H1 (cell line): ENCODE data around the gene ASB1. TPM values are rescaled to one million over a fixed set of nuclear protein-coding genes. Genes with fewer than 3 reads are reported as not detected.

Experiments used
- CTCF ChIA-PET: fragments of 300-600 bp; sonication (Branson Sonifier 250); formaldehyde crosslinking; loops from one replicate; lab custom pipeline; 2021; ENCODE audit not compliant: partially characterized antibody; lab: Charles Lee
- POLR2A ChIA-PET: fragments of 300-600 bp; sonication (Branson Sonifier 250); formaldehyde crosslinking; loops from one replicate; lab custom pipeline; 2021; ENCODE audit warnings: inconsistent platforms; ENCODE audit not compliant: partially characterized antibody; lab: Charles Lee
- DNase-seq, 2 experiments: peaks; one replicate each; pipeline versions ENCODE4 v3.0.0 to v3.0.0-alpha.2; 2010 to 2022; ENCODE audit warnings: low spot score in 2 of 2, low read depth in 1 of 2, mixed read lengths in 1 of 2
- FAIRE-seq: peaks from 2 replicates; lab custom pipeline; 2011; peaks lifted over from hg19 to GRCh38; lab: Jason Lieb, UNC
- H2AFZ ChIP-seq: 2 replicates; pipeline ENCODE4 v1.8.1; 2012; ENCODE audit warnings: low read length, inconsistent platforms
- H2AK5ac ChIP-seq: 2 replicates; pipeline ENCODE4 v1.6.1; 2013; ENCODE audit warnings: low read depth, low read length
- H2BK120ac ChIP-seq: replicated peaks from 2 replicates; pipeline ENCODE3; 2013; ENCODE audit warnings: low read depth, low read length, inconsistent platforms
- H2BK12ac ChIP-seq: 2 replicates; pipeline ENCODE4 v1.6.1; 2013; ENCODE audit warnings: low read depth, low read length
- H2BK15ac ChIP-seq: 2 replicates; pipeline ENCODE4 v1.6.1; 2013; ENCODE audit warnings: low read length
- H2BK20ac ChIP-seq: 2 replicates; pipeline ENCODE4 v1.6.1; 2013; ENCODE audit warnings: low read length
- H2BK5ac ChIP-seq: 2 replicates; pipeline ENCODE4 v1.6.1; 2013; ENCODE audit warnings: low read depth, low read length
- H3K14ac ChIP-seq: 2 replicates; pipeline ENCODE4 v1.6.1; 2013; ENCODE audit warnings: inconsistent platforms; ENCODE audit not compliant: insufficient read length
- H3K18ac ChIP-seq: 2 replicates; pipeline ENCODE4 v1.6.1; 2013; ENCODE audit warnings: low read length; ENCODE audit errors: extremely low read depth
- H3K23ac ChIP-seq: 2 replicates; pipeline ENCODE4 v1.6.1; 2013; ENCODE audit warnings: inconsistent platforms; ENCODE audit not compliant: insufficient read length
- H3K23me2 ChIP-seq: 2 replicates; pipeline ENCODE4 v1.6.1; 2013; ENCODE audit warnings: low read depth, low read length
- H3K27ac ChIP-seq: 2 replicates; pipeline ENCODE4 v1.6.1; 2011; ENCODE audit warnings: low read depth, low read length, inconsistent platforms
- H3K27me3 ChIP-seq, 4 experiments: replicated peaks in 1 of 4; 1 replicate in 1 of 4; 2 replicates in 3 of 4; pipeline versions ENCODE4 v1.6.1 to v1.8.1; 2011 to 2013; ENCODE audit warnings: low read length in 3 of 4, mild to moderate bottlenecking in 3 of 4, inconsistent platforms in 2 of 4, mixed read lengths in 2 of 4, moderate library complexity in 1 of 4; ENCODE audit not compliant: control insufficient read depth in 3 of 4, insufficient read depth in 3 of 4; ENCODE audit errors: extremely low read depth in 1 of 4
- H3K36me3 ChIP-seq, 4 experiments: 2 replicates each; pipeline versions ENCODE4 v1.6.1 to v1.8.1; 2011 to 2013; ENCODE audit warnings: mild to moderate bottlenecking in 4 of 4, low read length in 3 of 4, moderate library complexity in 2 of 4, control low read depth in 1 of 4, inconsistent platforms in 1 of 4; ENCODE audit not compliant: insufficient read depth in 4 of 4, control insufficient read depth in 2 of 4
- H3K4ac ChIP-seq: replicated peaks from 2 replicates; pipeline ENCODE3; 2013; ENCODE audit warnings: low read length, low read depth, mixed read lengths, inconsistent platforms; ENCODE audit not compliant: insufficient read length
- H3K4me1 ChIP-seq, 4 experiments: replicated peaks in 1 of 4; 1 replicate in 1 of 4; 2 replicates in 3 of 4; pipeline versions ENCODE4 v1.6.1 to v1.8.1; 2011 to 2013; ENCODE audit warnings: low read length in 3 of 4, inconsistent platforms in 2 of 4, mixed read lengths in 1 of 4; ENCODE audit not compliant: insufficient read depth in 4 of 4, control insufficient read depth in 3 of 4
- H3K4me2 ChIP-seq, 2 experiments: 2 replicates each; pipeline versions ENCODE4 v1.6.1 to v1.8.1; 2011 to 2013; ENCODE audit warnings: low read depth in 2 of 2, low read length in 2 of 2, control low read depth in 1 of 2, inconsistent platforms in 1 of 2, mild to moderate bottlenecking in 1 of 2; ENCODE audit not compliant: insufficient read depth in 1 of 2
- H3K4me3 ChIP-seq, 4 experiments: fragments of 200-600, 300-600 bp in 1 of 4; sonication (generic), shearing (Covaris generic), sonication (Bioruptor Twin) in 1 of 4; 2 replicates each; pipeline versions ENCODE4 v1.5.1 to v1.8.1; 2011 to 2016; ENCODE audit warnings: low read length in 4 of 4, low read depth in 3 of 4, control low read depth in 2 of 4, inconsistent platforms in 2 of 4, mild to moderate bottlenecking in 2 of 4, mixed read lengths in 1 of 4, moderate library complexity in 1 of 4; ENCODE audit not compliant: insufficient read depth in 2 of 4; ENCODE audit errors: extremely low read depth in 1 of 4
- H3K56ac ChIP-seq: replicated peaks from 2 replicates; pipeline ENCODE3; 2013; ENCODE audit warnings: low read depth, mild to moderate bottlenecking, mixed read lengths, low read length, inconsistent platforms; ENCODE audit not compliant: insufficient read length
- H3K79me1 ChIP-seq: 2 replicates; pipeline ENCODE4 v1.6.1; 2013; ENCODE audit warnings: low read depth, low read length, control low read depth
- H3K79me2 ChIP-seq, 2 experiments: 2 replicates each; pipeline versions ENCODE4 v1.6.1 to v1.8.1; 2012 to 2013; ENCODE audit warnings: low read length in 2 of 2, mild to moderate bottlenecking in 2 of 2, inconsistent platforms in 1 of 2; ENCODE audit not compliant: insufficient read depth in 2 of 2, control insufficient read depth in 1 of 2
- H3K9ac ChIP-seq, 4 experiments: replicated peaks in 1 of 4; 1 replicate in 1 of 4; 2 replicates in 3 of 4; pipeline versions ENCODE4 v1.6.1 to v1.8.1; 2011 to 2013; ENCODE audit warnings: low read depth in 3 of 4, low read length in 3 of 4, control low read depth in 2 of 4, mild to moderate bottlenecking in 2 of 4, moderate library complexity in 2 of 4, inconsistent platforms in 1 of 4; ENCODE audit errors: extremely low read depth in 1 of 4
- H3K9me3 ChIP-seq, 2 experiments: 2 replicates each; pipeline versions ENCODE4 v1.6.1 to v1.8.1; 2012 to 2013; ENCODE audit warnings: mild to moderate bottlenecking in 2 of 2, moderate library complexity in 2 of 2, control low read depth in 1 of 2, inconsistent platforms in 1 of 2, low read depth in 1 of 2, low read length in 1 of 2, mixed read lengths in 1 of 2; ENCODE audit not compliant: insufficient read depth in 2 of 2
- H4K20me1 ChIP-seq, 2 experiments: replicated peaks in 1 of 2; 2 replicates each; pipeline versions ENCODE3 to v1.8.1; 2011 to 2013; ENCODE audit warnings: inconsistent platforms in 2 of 2, low read length in 2 of 2, mild to moderate bottlenecking in 1 of 2; ENCODE audit not compliant: insufficient read depth in 2 of 2, control insufficient read depth in 1 of 2
- H4K5ac ChIP-seq: 2 replicates; pipeline ENCODE4 v1.6.1; 2013; ENCODE audit warnings: low read length, low read depth, mixed read lengths, inconsistent platforms; ENCODE audit not compliant: insufficient read length
- H4K8ac ChIP-seq: 2 replicates; pipeline ENCODE4 v1.8.0; 2013; ENCODE audit warnings: mild to moderate bottlenecking, moderate library complexity, low read length, inconsistent platforms; ENCODE audit not compliant: insufficient read depth; ENCODE audit errors: extremely low read depth
- H4K91ac ChIP-seq: replicated peaks from 2 replicates; pipeline ENCODE3; 2013; ENCODE audit warnings: low read length, mixed read lengths, inconsistent platforms; ENCODE audit not compliant: insufficient read length
- CHD2 ChIP-seq: IDR thresholded peaks from 2 replicates; pipeline ENCODE4 v1.6.1; 2012; ENCODE audit warnings: low read length, improper control_type of control experiment
- EGR1 ChIP-seq: IDR thresholded peaks from 2 replicates; pipeline ENCODE4 v1.6.1; 2011; ENCODE audit warnings: low read depth, low read length, borderline replicate concordance
- JUN ChIP-seq: IDR thresholded peaks from 2 replicates; pipeline ENCODE4 v1.6.1; 2011; ENCODE audit warnings: low read depth, mild to moderate bottlenecking, improper control_type of control experiment, low read length
- MAFK ChIP-seq: IDR thresholded peaks from 2 replicates; pipeline ENCODE4 v1.6.1; 2012; ENCODE audit warnings: low read depth, mild to moderate bottlenecking, improper control_type of control experiment, low read length
- SAP30 ChIP-seq: fragments of 300-600 bp; sonication (generic); IDR thresholded peaks from 2 replicates; pipeline ENCODE4 v1.7.1; 2012; ENCODE audit warnings: low read length, moderate library complexity, mild to moderate bottlenecking, inconsistent platforms; ENCODE audit not compliant: insufficient read depth, insufficient replicate concordance
- SP1 ChIP-seq: IDR thresholded peaks from 2 replicates; pipeline ENCODE4 v1.6.1; 2011; ENCODE audit warnings: low read depth, low read length
- TAF7 ChIP-seq: optimal IDR thresholded peaks from 2 replicates; pipeline ENCODE3; 2011; ENCODE audit warnings: low read depth, mild to moderate bottlenecking, inconsistent platforms, low read length, moderate library complexity, borderline replicate concordance
- WGBS, 2 experiments: shearing (Covaris generic) in 1 of 2; methylation state at CpG; one replicate each; pipeline versions ENCODE4 v1.1.6 to v1.1.7; 2013 to 2015; ENCODE audit warnings: low lambda C conversion rate in 2 of 2, mixed read lengths in 2 of 2, inconsistent platforms in 1 of 2, low coverage in 1 of 2, missing lambda C conversion rate in 1 of 2; ENCODE audit not compliant: insufficient replicate concordance in 2 of 2, insufficient coverage in 1 of 2, insufficient read length in 1 of 2; ENCODE audit errors: extremely low coverage in 1 of 2, missing lambda C conversion rate in 1 of 2; 5-methylcytosine and 5-hydroxymethylcytosine counted together
- polyA plus RNA-seq, 7 experiments: library from polyadenylated mRNA; depleted of rRNA in 3 of 7; stranded (reverse) in 5 of 7; unstranded in 2 of 7; fragments of >200 nt in 5 of 7; fragments of 200-250 nt in 2 of 7; gene quantifications; 1 replicate in 5 of 7; 2 replicates in 1 of 7; 4 replicates in 1 of 7; pipeline versions ENCODE4 v1.2.1 to v1.2.3, GENCODE V29; 2011 to 2013; ENCODE audit warnings: missing spikeins in 2 of 7, mixed read lengths in 2 of 7
- total RNA-seq: library from RNA; stranded (reverse); fragmentation: NEBNext Ultra II Directional; extraction: Animal tissue kit (Norgen Biotek cat#: 25700); gene quantifications from 2 replicates; pipeline ENCODE4 v1.2.1, GENCODE V29; 2021
- TF ChIP-seq, protein P1 (sequence below): IDR thresholded peaks from 2 replicates; pipeline ENCODE4 v1.6.1; 2012; ENCODE audit warnings: low read length, inconsistent platforms

ASB1 gene
- total and polyA plus RNA-seq, 2 of the 8 experiments (the other 6 are each of a cell fraction or from before 2014, with no cell fraction given), result 24.1 to 36.0 TPM

- H3K14ac ChIP-seq, result no peak overlapping the region
- no peak overlapping the region for H3K27ac ChIP-seq
- H2BK20ac ChIP-seq, result no peak overlapping the region
- no peak overlapping the region for H2AFZ ChIP-seq
- peaks cover 8 to 64% of the 10 kb centered on the region in 2 experiments for H3K79me2 ChIP-seq
- peaks cover 4 to 34% (median 12%) of the 10 kb centered on the region in 4 experiments; a peak in 6 of 8 replicates for H3K36me3 ChIP-seq
- no peak overlapping the region for H4K8ac ChIP-seq
- no peak overlapping the region for H4K91ac ChIP-seq
- ChIA-PET CTCF (interaction anchor here (0.8 to 1.7 kb wide), 3 partner anchors 14 to 647 kb away, joined by 3 read pairs; no protein-coding TSS in a partner anchor), POLR2A (interaction anchor here (0.7 to 1.4 kb wide), 2 partner anchors 8 to 12 kb away, joined by 3 to 4 read pairs; no protein-coding TSS in a partner anchor)
- no peak overlapping the region for H3K4me3 ChIP-seq
- no peak for DNase-seq
- H2BK15ac ChIP-seq, result no peak overlapping the region
- no peaks in the 10 kb centered on the region for H3K4me1 ChIP-seq
- no peak overlapping the region for H2AK5ac ChIP-seq
- no peak overlapping the region for H3K56ac ChIP-seq
- H3K23ac ChIP-seq, result no peak overlapping the region
- no peak overlapping the region for H3K4ac ChIP-seq
- H3K9ac ChIP-seq, result no peak overlapping the region
- no peaks in the 10 kb centered on the region for H3K27me3 ChIP-seq
- no peak overlapping the region for H3K18ac ChIP-seq
- H2BK120ac ChIP-seq, result no peak overlapping the region
- H3K79me1 ChIP-seq, result peaks cover 16% of the 10 kb centered on the region
- FAIRE-seq, result no peak
- H4K5ac ChIP-seq, result no peak overlapping the region
- no peak overlapping the region for H3K4me2 ChIP-seq
- H3K23me2 ChIP-seq, result no peaks in the 10 kb centered on the region
- H2BK5ac ChIP-seq, result no peak overlapping the region
- H3K9me3 ChIP-seq, result no peaks in the 10 kb centered on the region
- TF ChIP-seq EGR1, result no peak
- no peak for TF ChIP-seq JUN
- TF ChIP-seq SAP30, result no peak
- no peak for TF ChIP-seq CHD2
- TF ChIP-seq, protein P1, sequence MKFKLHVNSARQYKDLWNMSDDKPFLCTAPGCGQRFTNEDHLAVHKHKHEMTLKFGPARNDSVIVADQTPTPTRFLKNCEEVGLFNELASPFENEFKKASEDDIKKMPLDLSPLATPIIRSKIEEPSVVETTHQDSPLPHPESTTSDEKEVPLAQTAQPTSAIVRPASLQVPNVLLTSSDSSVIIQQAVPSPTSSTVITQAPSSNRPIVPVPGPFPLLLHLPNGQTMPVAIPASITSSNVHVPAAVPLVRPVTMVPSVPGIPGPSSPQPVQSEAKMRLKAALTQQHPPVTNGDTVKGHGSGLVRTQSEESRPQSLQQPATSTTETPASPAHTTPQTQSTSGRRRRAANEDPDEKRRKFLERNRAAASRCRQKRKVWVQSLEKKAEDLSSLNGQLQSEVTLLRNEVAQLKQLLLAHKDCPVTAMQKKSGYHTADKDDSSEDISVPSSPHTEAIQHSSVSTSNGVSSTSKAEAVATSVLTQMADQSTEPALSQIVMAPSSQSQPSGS, result no peak
- no peak for TF ChIP-seq TAF7
- no peak for TF ChIP-seq MAFK
- no peak for TF ChIP-seq SP1
- H2BK12ac ChIP-seq, result no peak overlapping the region
- H4K20me1 ChIP-seq, result peaks cover 6 to 23% of the 10 kb centered on the region in 2 experiments
- 91% methylated on average over 4 of the region's 4 CpGs; no CpG with 5 or more reads in 1 of the 2 experiments for WGBS, 2 experiments
These were observed 13.6 kb downstream of the ASB1 start for GRCh38 chr2:238440331-238440730.
